ENCODE results near the gene DNASE1L2.

Gene DNASE1L2

DNA sequence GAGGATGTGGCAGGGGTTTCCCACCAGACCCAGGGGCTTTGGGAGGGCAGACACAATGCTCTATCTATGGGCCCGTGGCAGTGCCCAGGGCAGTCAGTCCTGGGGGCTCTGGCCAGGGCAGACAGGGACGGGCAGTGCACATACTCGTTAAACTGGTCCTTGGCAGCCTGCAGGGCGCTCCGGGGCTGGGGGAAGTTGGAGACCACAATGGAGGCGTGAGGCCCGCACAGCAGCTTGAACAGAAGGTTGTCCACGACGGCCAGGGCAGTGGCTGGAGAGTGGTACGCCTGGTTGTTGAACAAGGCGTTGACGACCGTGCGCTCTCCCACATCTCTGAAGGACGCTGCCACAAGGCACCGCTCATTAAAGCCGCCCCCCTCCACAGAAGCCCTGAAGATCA lies 50.3 kb downstream of the DNASE1L2 start:
- Histone ChIP-seq H3K4me1 (ENCODE audit: insufficient read depth, poor library complexity, severe bottlenecking) (no peaks in the 10 kb centered on the region), H3K36me3 (ENCODE audit: low read depth) (no peaks in the 10 kb centered on the region), H3K27me3 (ENCODE audit: insufficient read depth, poor library complexity, severe bottlenecking) (no peaks in the 10 kb centered on the region), H3K27ac (ENCODE audit: poor library complexity, severe bottlenecking) (no peak overlapping the region), H3K9me3 (ENCODE audit: severe bottlenecking) (no peaks in the 10 kb centered on the region), H3K4me3 (ENCODE audit: severe bottlenecking) (no peak overlapping the region)
- TF ChIP-seq, protein P1, sequence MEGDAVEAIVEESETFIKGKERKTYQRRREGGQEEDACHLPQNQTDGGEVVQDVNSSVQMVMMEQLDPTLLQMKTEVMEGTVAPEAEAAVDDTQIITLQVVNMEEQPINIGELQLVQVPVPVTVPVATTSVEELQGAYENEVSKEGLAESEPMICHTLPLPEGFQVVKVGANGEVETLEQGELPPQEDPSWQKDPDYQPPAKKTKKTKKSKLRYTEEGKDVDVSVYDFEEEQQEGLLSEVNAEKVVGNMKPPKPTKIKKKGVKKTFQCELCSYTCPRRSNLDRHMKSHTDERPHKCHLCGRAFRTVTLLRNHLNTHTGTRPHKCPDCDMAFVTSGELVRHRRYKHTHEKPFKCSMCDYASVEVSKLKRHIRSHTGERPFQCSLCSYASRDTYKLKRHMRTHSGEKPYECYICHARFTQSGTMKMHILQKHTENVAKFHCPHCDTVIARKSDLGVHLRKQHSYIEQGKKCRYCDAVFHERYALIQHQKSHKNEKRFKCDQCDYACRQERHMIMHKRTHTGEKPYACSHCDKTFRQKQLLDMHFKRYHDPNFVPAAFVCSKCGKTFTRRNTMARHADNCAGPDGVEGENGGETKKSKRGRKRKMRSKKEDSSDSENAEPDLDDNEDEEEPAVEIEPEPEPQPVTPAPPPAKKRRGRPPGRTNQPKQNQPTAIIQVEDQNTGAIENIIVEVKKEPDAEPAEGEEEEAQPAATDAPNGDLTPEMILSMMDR (IDR thresholded peaks at IDR 0.05; ENCODE audit: poor library complexity, severe bottlenecking) = no peak
- no peak for DNase-seq (ENCODE audit: low spot score)
- ATAC-seq (ENCODE audit: low read depth) = no peak

DNA sequence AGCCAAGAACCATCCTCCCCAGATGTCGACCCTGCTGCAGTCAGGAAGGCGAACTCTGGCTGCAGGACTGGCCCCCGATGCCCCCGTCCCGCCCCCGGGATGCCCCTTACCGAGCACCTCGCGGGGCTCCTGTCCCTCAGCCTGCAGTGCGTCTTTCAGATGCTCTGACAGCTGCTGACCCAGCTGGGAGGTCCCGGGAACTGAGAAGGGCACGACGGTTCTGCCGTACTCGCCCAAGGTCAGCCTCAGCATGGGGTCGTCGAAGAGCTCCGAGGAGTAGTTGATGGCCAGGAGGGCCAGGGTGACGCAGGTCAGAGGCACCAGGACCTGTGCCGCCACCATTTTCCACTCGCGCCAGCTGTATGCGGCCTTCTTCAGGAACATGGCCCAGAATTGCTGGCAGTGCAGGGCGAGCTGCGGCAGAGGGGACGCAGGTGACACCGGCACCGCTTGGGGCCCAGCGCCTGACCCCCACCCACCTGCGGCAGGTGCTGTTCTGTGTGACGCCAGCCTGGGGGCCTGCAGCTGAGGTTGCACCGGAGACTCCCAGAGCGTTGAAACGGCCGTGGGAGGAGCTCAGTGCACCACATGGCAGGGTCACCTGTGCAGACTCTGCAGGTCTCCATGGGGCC lies 51.8 kb downstream of the DNASE1L2 start:
- Histone ChIP-seq H3K27me3 (ENCODE audit: insufficient read depth, poor library complexity, severe bottlenecking) (no peaks in the 10 kb centered on the region), H3K27ac (ENCODE audit: poor library complexity, severe bottlenecking) (no peak overlapping the region), H3K4me1 (ENCODE audit: insufficient read depth, poor library complexity, severe bottlenecking) (no peaks in the 10 kb centered on the region), H3K4me3 (ENCODE audit: severe bottlenecking) (no peak overlapping the region), H3K36me3 (ENCODE audit: low read depth) (no peaks in the 10 kb centered on the region), H3K9me3 (ENCODE audit: severe bottlenecking) (no peaks in the 10 kb centered on the region)
- TF ChIP-seq, protein P1 (IDR thresholded peaks at IDR 0.05; ENCODE audit: poor library complexity, severe bottlenecking) = no peak
- DNase-seq (ENCODE audit: low spot score) (no peak), ATAC-seq (ENCODE audit: low read depth) (no peak)
